Gastrocnemius medialis (tissue), 4 donors: ENCODE results near the gene KLHL14. TPM values are rescaled to one million over a fixed set of nuclear protein-coding genes. Genes with fewer than 3 reads are reported as not detected.

Experiments
- ATAC-seq, 2 donors: fragments of 150-250 bp; one replicate each; pipeline ENCODE4 v1.9.1; 2016
- DNase-seq, 2 donors: peaks; one replicate each; pipeline ENCODE4 v3.0.0-alpha.2; 2019
- H3K27ac ChIP-seq, 4 donors: fragments of 200-600 bp; sonication (generic); 1 replicate in 1 of 4; 2 replicates in 3 of 4; pipeline ENCODE4 v1.5.1; 2016 to 2018; ENCODE audit warnings: mild to moderate bottlenecking in 2 of 4, moderate library complexity in 1 of 4
- H3K27me3 ChIP-seq, 3 donors: fragments of 200-600 bp; sonication (generic) in 2 of 3; 1 replicate in 1 of 3; 2 replicates in 2 of 3; pipeline versions ENCODE4 v1.5.1 to v1.6.0; 2016 to 2019; ENCODE audit warnings: mild to moderate bottlenecking in 1 of 3, moderate library complexity in 1 of 3
- H3K36me3 ChIP-seq, 2 donors: fragments of 200-600 bp; sonication (generic) in 1 of 2; one replicate each; pipeline ENCODE4 v1.5.1; 2017 to 2018
- H3K4me1 ChIP-seq, 2 donors: fragments of 200-600 bp; sonication (generic) in 1 of 2; one replicate each; pipeline ENCODE4 v1.5.1; 2016 to 2017; ENCODE audit warnings: mild to moderate bottlenecking in 2 of 2
- H3K4me3 ChIP-seq, 4 donors: fragments of 200-600 bp; sonication (generic) in 3 of 4; 1 replicate in 1 of 4; 2 replicates in 3 of 4; pipeline ENCODE4 v1.5.1; 2016 to 2019; ENCODE audit warnings: mild to moderate bottlenecking in 2 of 4
- H3K9me3 ChIP-seq, 3 donors: fragments of 200-600 bp; sonication (generic) in 2 of 3; 1 replicate in 1 of 3; 2 replicates in 2 of 3; pipeline ENCODE4 v1.5.1; 2016 to 2019
- POLR2A ChIP-seq, 2 donors: fragments of 450-650 bp; IDR thresholded peaks; one replicate each; pipeline ENCODE4 v1.6.1; 2017; ENCODE audit warnings: antibody characterized with exemption in 2 of 2, mild to moderate bottlenecking in 2 of 2, moderate library complexity in 2 of 2
- in situ Hi-C, 4 donors: fragments of 200-750 bp; cut with MboI; loops; one replicate each; pipeline versions ENCODE4 v1.15.0 to v1.8.0; 2017; ENCODE audit warnings: low sequenced_read_pairs in 4 of 4
- intact Hi-C: fragments of 100-400 bp; cut with DNase I; formaldehyde crosslinking; loops from one replicate; pipeline ENCODE4 v1.15.1; 2023; ENCODE audit warnings: low total_unique reads
- total RNA-seq, 4 donors: library from RNA; depleted of rRNA; stranded (reverse); fragments of >200 nt; gene quantifications; one replicate each; pipeline versions ENCODE4 v1.1.0 to v1.2.3, GENCODE V29; 2016
- TF ChIP-seq, protein P1 (sequence below), 5 experiments: fragments of 450-650 bp in 3 of 5; fragments of 200-600 bp in 2 of 5; sonication (generic) in 2 of 5; IDR thresholded peaks in 4 of 5; conservative IDR thresholded peaks in 1 of 5; 1 replicate in 4 of 5; 2 replicates in 1 of 5; pipeline ENCODE4 v1.5.1; 2016 to 2019; ENCODE audit warnings: antibody characterized with exemption in 5 of 5, mild to moderate bottlenecking in 3 of 5, moderate library complexity in 3 of 5

Gene KLHL14
- total RNA-seq, 4 donors from 2014 or later, result 0.04 TPM; not detected in 3

DNA sequence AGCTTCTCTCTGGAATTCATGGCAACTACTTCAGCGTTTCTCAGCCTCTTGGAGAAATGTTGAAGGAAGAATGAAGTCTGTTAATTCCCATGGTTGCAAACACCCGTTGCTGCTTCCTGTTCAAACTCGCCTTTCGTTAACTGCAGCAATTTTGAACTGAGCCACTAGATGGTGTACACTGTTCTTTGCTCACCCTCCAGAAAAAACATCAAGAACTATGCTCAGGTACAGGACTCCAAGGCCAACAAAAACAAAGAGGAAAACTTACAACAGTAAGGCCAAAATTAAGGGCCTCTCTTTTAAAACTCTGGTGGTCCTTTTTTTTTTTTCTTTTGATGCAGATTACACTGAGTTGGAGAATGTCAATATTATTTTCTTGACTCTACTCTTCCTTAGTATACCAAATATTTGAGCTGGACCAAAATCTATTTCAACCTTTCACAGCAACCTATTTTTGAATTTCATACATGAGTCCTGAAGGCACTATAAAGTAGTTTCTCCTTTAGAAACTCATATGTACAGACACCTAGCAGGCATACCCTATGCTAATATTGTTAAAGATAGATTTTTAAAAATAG, 58.2 kb downstream of the KLHL14 start:
- DNase-seq (no peak), ATAC-seq (no peak)
- no peaks in the 10 kb centered on the region for H3K36me3 ChIP-seq
- no peaks in the 10 kb centered on the region for H3K9me3 ChIP-seq
- TF ChIP-seq POLR2A (IDR thresholded peaks at IDR 0.05), result no peak
- TF ChIP-seq, protein P1, sequence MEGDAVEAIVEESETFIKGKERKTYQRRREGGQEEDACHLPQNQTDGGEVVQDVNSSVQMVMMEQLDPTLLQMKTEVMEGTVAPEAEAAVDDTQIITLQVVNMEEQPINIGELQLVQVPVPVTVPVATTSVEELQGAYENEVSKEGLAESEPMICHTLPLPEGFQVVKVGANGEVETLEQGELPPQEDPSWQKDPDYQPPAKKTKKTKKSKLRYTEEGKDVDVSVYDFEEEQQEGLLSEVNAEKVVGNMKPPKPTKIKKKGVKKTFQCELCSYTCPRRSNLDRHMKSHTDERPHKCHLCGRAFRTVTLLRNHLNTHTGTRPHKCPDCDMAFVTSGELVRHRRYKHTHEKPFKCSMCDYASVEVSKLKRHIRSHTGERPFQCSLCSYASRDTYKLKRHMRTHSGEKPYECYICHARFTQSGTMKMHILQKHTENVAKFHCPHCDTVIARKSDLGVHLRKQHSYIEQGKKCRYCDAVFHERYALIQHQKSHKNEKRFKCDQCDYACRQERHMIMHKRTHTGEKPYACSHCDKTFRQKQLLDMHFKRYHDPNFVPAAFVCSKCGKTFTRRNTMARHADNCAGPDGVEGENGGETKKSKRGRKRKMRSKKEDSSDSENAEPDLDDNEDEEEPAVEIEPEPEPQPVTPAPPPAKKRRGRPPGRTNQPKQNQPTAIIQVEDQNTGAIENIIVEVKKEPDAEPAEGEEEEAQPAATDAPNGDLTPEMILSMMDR (IDR thresholded peaks at IDR 0.05 in 4 of 5, conservative IDR thresholded peaks at IDR 0.05 in 1 of 5), result peak in 3 of 5 experiments; percentile 16 to 42 (median 33)
- no peak overlapping the region for H3K4me3 ChIP-seq
- H3K27me3 ChIP-seq, result no peaks in the 10 kb centered on the region
- H3K4me1 ChIP-seq, result no peaks in the 10 kb centered on the region
- in situ Hi-C loops (no loop called here), intact Hi-C loops (no loop called here)
- no peak overlapping the region for H3K27ac ChIP-seq

- no peaks in the 10 kb centered on the region for H3K9me3 ChIP-seq
- no peaks in the 10 kb centered on the region for H3K27me3 ChIP-seq
- no peaks in the 10 kb centered on the region for H3K4me1 ChIP-seq
- H3K4me3 ChIP-seq, result no peak overlapping the region
- no peak for ATAC-seq
- no peak overlapping the region for H3K27ac ChIP-seq
- no peaks in the 10 kb centered on the region for H3K36me3 ChIP-seq
- intact Hi-C loops, result no loop called here
- TF ChIP-seq, protein P1 (IDR thresholded peaks at IDR 0.05 in 4 of 5, conservative IDR thresholded peaks at IDR 0.05 in 1 of 5), result no peak
- no peak for TF ChIP-seq POLR2A (IDR thresholded peaks at IDR 0.05)
- in situ Hi-C loops, result no loop called here
- DNase-seq, result no peak
These were observed 60.0 kb downstream of the KLHL14 start for GRCh38 chr18:32712860-32713259.

DNA sequence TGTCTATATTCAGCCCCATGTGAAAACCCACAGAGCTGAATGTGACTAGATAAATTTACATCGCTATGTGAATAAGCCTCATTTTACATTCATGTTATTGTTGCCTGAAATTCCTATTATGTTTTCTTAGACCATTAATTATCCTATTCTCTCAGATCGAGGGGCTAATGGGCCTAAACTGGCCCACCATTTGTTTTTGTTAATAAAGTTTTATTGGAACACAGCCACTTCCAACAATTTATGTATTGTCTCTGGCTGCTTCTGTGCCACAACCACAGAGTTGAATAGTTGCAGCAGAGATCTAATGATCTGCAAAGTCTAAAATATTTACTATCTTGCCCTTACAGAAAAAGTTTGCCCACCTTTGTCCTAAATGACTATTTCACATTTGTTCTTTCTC, 61.0 kb downstream of the KLHL14 start:
- H3K4me3 ChIP-seq, result no peak overlapping the region
- no peak for TF ChIP-seq POLR2A (IDR thresholded peaks at IDR 0.05)
- TF ChIP-seq, protein P1 (IDR thresholded peaks at IDR 0.05 in 4 of 5, conservative IDR thresholded peaks at IDR 0.05 in 1 of 5), result no peak
- in situ Hi-C loops (no loop called here), intact Hi-C loops (no loop called here)
- no peaks in the 10 kb centered on the region for H3K4me1 ChIP-seq
- no peak for DNase-seq
- no peaks in the 10 kb centered on the region for H3K36me3 ChIP-seq
- no peak for ATAC-seq
- no peaks in the 10 kb centered on the region for H3K9me3 ChIP-seq
- H3K27me3 ChIP-seq, result no peaks in the 10 kb centered on the region
- H3K27ac ChIP-seq, result no peak overlapping the region

GRCh38 chr18:32707586-32707985, 65.2 kb downstream of the KLHL14 start:
- H3K27me3 ChIP-seq, result no peaks in the 10 kb centered on the region
- in situ Hi-C loops (no loop called here), intact Hi-C loops (no loop called here)
- H3K4me1 ChIP-seq, result no peaks in the 10 kb centered on the region
- no peak overlapping the region for H3K4me3 ChIP-seq
- TF ChIP-seq POLR2A (IDR thresholded peaks at IDR 0.05), result no peak
- TF ChIP-seq, protein P1 (IDR thresholded peaks at IDR 0.05 in 4 of 5, conservative IDR thresholded peaks at IDR 0.05 in 1 of 5), result no peak
- no peaks in the 10 kb centered on the region for H3K9me3 ChIP-seq
- ATAC-seq (no peak), DNase-seq (no peak)
- no peak overlapping the region for H3K27ac ChIP-seq
- H3K36me3 ChIP-seq, result no peaks in the 10 kb centered on the region

- intact Hi-C loops, result no loop called here
- Histone ChIP-seq H3K36me3 (no peaks in the 10 kb centered on the region), H3K4me1 (no peaks in the 10 kb centered on the region), H3K9me3 (no peaks in the 10 kb centered on the region), H3K27ac (no peak overlapping the region), H3K27me3 (no peaks in the 10 kb centered on the region), H3K4me3 (no peak overlapping the region)
- in situ Hi-C loops, result no loop called here
- ATAC-seq, result no peak
- DNase-seq, result no peak
- no peak for TF ChIP-seq POLR2A (IDR thresholded peaks at IDR 0.05)
- TF ChIP-seq, protein P1 (IDR thresholded peaks at IDR 0.05 in 4 of 5, conservative IDR thresholded peaks at IDR 0.05 in 1 of 5), result no peak
These were observed 65.7 kb downstream of the KLHL14 start for GRCh38 chr18:32707147-32707546.
